Endothelial cell of umbilical vein (primary cell): ENCODE measurements around the gene TMEM43. TPM values are rescaled to one million over a fixed set of nuclear protein-coding genes. Genes with fewer than 3 reads are reported as not detected.

ENCODE experiments used
- BruUV-seq: library from RNA; stranded (reverse); fragments of 400-500 nt; replicated peaks from 2 replicates; lab custom pipeline; 2021; lab: Mats Ljungman, UMichigan
- CTCF ChIA-PET: fragments of 300-600, 350-600 bp; sonication (Branson Sonifier 250); formaldehyde crosslinking; loops from one replicate; lab custom pipeline; 2021; ENCODE audit warnings: antibody characterized with exemption, inconsistent platforms; lab: Charles Lee
- POLR2A ChIA-PET: fragments of 300-600, 350-600 bp; sonication (Branson Sonifier 250); formaldehyde crosslinking; loops from one replicate; lab custom pipeline; 2021; ENCODE audit warnings: antibody characterized with exemption, inconsistent platforms; lab: Charles Lee
- DNase-seq: peaks from one replicate; pipeline ENCODE4 v3.0.0-alpha.2; 2011; ENCODE audit warnings: low read depth, low spot score
- FAIRE-seq: peaks from 2 replicates; lab custom pipeline; 2011; peaks lifted over from hg19 to GRCh38; lab: Jason Lieb, UNC
- H2AFZ ChIP-seq: 2 replicates; pipeline ENCODE4 v1.6.0; 2012; ENCODE audit warnings: low read depth, low read length, control low read depth, inconsistent platforms
- H3K27ac ChIP-seq: 2 replicates; pipeline ENCODE4 v1.5.1; 2011; ENCODE audit warnings: low read depth, mild to moderate bottlenecking, control low read depth, low read length, moderate library complexity; ENCODE audit not compliant: insufficient read depth
- H3K27me3 ChIP-seq, 2 experiments: 2 replicates each; pipeline versions ENCODE4 v1.6.0 to v1.6.1; 2011; ENCODE audit warnings: low read length in 2 of 2, mixed read lengths in 1 of 2; ENCODE audit not compliant: control insufficient read depth in 2 of 2, insufficient read depth in 2 of 2
- H3K36me3 ChIP-seq, 2 experiments: 2 replicates in 1 of 2; 3 replicates in 1 of 2; pipeline ENCODE4 v1.5.1; 2011; ENCODE audit warnings: low read length in 2 of 2, mild to moderate bottlenecking in 1 of 2, moderate library complexity in 1 of 2; ENCODE audit not compliant: control insufficient read depth in 2 of 2, insufficient read depth in 2 of 2; ENCODE audit errors: extremely low read depth in 1 of 2
- H3K4me1 ChIP-seq: 3 replicates; pipeline ENCODE4 v1.5.1; 2011; ENCODE audit warnings: mild to moderate bottlenecking, low read length; ENCODE audit not compliant: control insufficient read depth, insufficient read depth; ENCODE audit errors: extremely low read depth
- H3K4me2 ChIP-seq: 2 replicates; pipeline ENCODE4 v1.6.1; 2011; ENCODE audit warnings: low read length, control low read depth, mixed read lengths; ENCODE audit not compliant: insufficient read depth
- H3K4me3 ChIP-seq, 3 experiments: fragments of 200-600 bp in 1 of 3; sonication (generic), shearing (Covaris generic) in 1 of 3; replicated peaks in 1 of 3; 2 replicates each; pipeline ENCODE4 v1.5.1; 2011 to 2016; ENCODE audit warnings: control low read depth in 3 of 3, low read length in 3 of 3, mild to moderate bottlenecking in 2 of 3, inconsistent platforms in 1 of 3, low read depth in 1 of 3, moderate library complexity in 1 of 3; ENCODE audit not compliant: insufficient read depth in 1 of 3
- H3K79me2 ChIP-seq: 2 replicates; pipeline ENCODE4 v1.6.0; 2012; ENCODE audit warnings: low read length, inconsistent platforms; ENCODE audit not compliant: control insufficient read depth, insufficient read depth
- H3K9ac ChIP-seq: replicated peaks from 2 replicates; pipeline ENCODE3; 2011; ENCODE audit warnings: low read length, control low read depth; ENCODE audit not compliant: insufficient read depth; ENCODE audit errors: extremely low read depth
- H3K9me1 ChIP-seq: replicated peaks from 3 replicates; pipeline ENCODE4 v1.6.0; 2011; ENCODE audit warnings: mild to moderate bottlenecking, low read length; ENCODE audit not compliant: control insufficient read depth, insufficient read depth; ENCODE audit errors: extremely low read depth
- H3K9me3 ChIP-seq: replicated peaks from 2 replicates; pipeline ENCODE4 v1.5.1; 2012; ENCODE audit warnings: low read length, inconsistent platforms; ENCODE audit not compliant: control insufficient read depth, insufficient read depth
- H4K20me1 ChIP-seq: replicated peaks from 2 replicates; pipeline ENCODE3; 2011; ENCODE audit warnings: mild to moderate bottlenecking, low read length; ENCODE audit not compliant: control insufficient read depth, insufficient read depth; ENCODE audit errors: extremely low read depth
- EZH2 ChIP-seq: IDR thresholded peaks from 2 replicates; pipeline ENCODE4 v1.6.1; 2012; ENCODE audit warnings: borderline replicate concordance, low read depth, mild to moderate bottlenecking, moderate library complexity, low read length, inconsistent platforms; ENCODE audit not compliant: severe bottlenecking
- FOS ChIP-seq: IDR thresholded peaks from 2 replicates; pipeline ENCODE4 v1.6.1; 2011; ENCODE audit warnings: mild to moderate bottlenecking, low read length, moderate library complexity, borderline replicate concordance; ENCODE audit not compliant: insufficient read depth
- GATA2 ChIP-seq: IDR thresholded peaks from 2 replicates; pipeline ENCODE4 v1.7.0; 2011; ENCODE audit warnings: low read depth, mild to moderate bottlenecking, moderate library complexity, mixed read lengths, low read length; ENCODE audit not compliant: insufficient read length, insufficient read depth
- JUN ChIP-seq: IDR thresholded peaks from 2 replicates; pipeline ENCODE4 v1.6.1; 2011; ENCODE audit warnings: borderline replicate concordance, low read depth; ENCODE audit not compliant: insufficient read length, insufficient read depth
- MAX ChIP-seq: IDR thresholded peaks from 2 replicates; pipeline ENCODE4 v1.6.1; 2011; ENCODE audit not compliant: insufficient read depth, insufficient read length
- MYC ChIP-seq: IDR thresholded peaks from one replicate; pipeline ENCODE4 v1.6.1; 2011; ENCODE audit warnings: mild to moderate bottlenecking, low read depth, low read length
- POLR2A ChIP-seq: IDR thresholded peaks from 2 replicates; pipeline ENCODE4 v1.6.1; 2012; ENCODE audit warnings: low read depth, mild to moderate bottlenecking, control low read depth, low read length
- POLR2AphosphoS5 ChIP-seq: IDR thresholded peaks from 2 replicates; pipeline ENCODE4 v1.6.1; 2012; ENCODE audit warnings: low read depth, mild to moderate bottlenecking, control low read depth, low read length, moderate library complexity; ENCODE audit not compliant: insufficient read depth
- dilution Hi-C: fragments of 300-500 bp; cut with MboI; formaldehyde crosslinking; loops from one replicate; pipeline ENCODE4 v1.15.0; 2019; ENCODE audit warnings: low sequenced_read_pairs; ENCODE audit not compliant: extremely low pct_ligation_motif_present
- intact Hi-C: fragments of 100-400 bp; cut with micrococcal nuclease; formaldehyde crosslinking; loops from one replicate; pipeline ENCODE4 v1.10.0; 2022
- polyA plus RNA-seq, 4 experiments: library from polyadenylated mRNA; depleted of rRNA in 3 of 4; stranded (reverse) in 3 of 4; unstranded in 1 of 4; fragments of >200 nt; gene quantifications; 2 replicates each; pipeline versions ENCODE4 v1.2.1 to v1.2.3, GENCODE V29; 2011 to 2012; ENCODE audit warnings: missing spikeins in 1 of 4
- total RNA-seq: library from RNA; stranded (reverse); gene quantifications from 2 replicates; pipeline ENCODE4 v1.2.3, GENCODE V29; 2021
- TF ChIP-seq, protein P1 (sequence below), 2 donors: IDR thresholded peaks; 1 replicate in 1 of 2; 2 replicates in 1 of 2; pipeline ENCODE4 v1.5.1; 2011; ENCODE audit warnings: low read length in 2 of 2, mild to moderate bottlenecking in 2 of 2, moderate library complexity in 2 of 2, control low read depth in 1 of 2, inconsistent platforms in 1 of 2, low read depth in 1 of 2; ENCODE audit not compliant: insufficient read depth in 1 of 2; ENCODE audit errors: extremely low read depth in 1 of 2

The TMEM43 gene
- total and polyA plus RNA-seq, 2 donors (not counting 3 experiments of a cell fraction or from before 2014, with no cell fraction given) = 80.6 to 119 TPM

DNA sequence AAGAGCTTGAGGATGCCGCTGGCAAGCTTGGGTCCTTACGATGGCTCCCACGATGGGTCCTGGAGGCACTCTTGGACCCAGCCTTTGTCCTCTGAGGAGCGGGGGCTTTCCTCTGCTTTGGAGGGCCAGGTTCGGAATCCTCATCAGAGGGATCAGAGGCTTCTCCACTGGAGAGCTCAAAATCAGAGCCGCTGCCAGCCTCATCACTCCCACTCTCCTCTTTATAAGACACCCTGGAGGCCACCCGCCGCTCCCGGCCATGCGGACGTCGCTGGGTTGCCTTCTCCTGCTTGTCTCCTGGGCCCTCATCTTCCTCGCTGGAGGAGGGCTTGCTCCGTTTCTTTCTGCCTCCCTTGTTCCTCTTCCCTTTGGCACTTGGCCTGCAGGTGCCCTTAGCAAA lies 33.5 kb downstream of the TMEM43 start:
- peaks cover 3% of the 10 kb centered on the region for H3K9me3 ChIP-seq
- peaks cover 33 to 34% of the 10 kb centered on the region in 2 experiments for H3K36me3 ChIP-seq
- H2AFZ ChIP-seq = no peak overlapping the region
- no peaks in the 10 kb centered on the region for H3K79me2 ChIP-seq
- H3K9me1 ChIP-seq = no peaks in the 10 kb centered on the region
- no peak overlapping the region for H3K9ac ChIP-seq
- intact Hi-C loops (no loop called here), dilution Hi-C loops (no loop called here)
- no peak for FAIRE-seq
- H3K27ac ChIP-seq = no peak overlapping the region
- H4K20me1 ChIP-seq = no peaks in the 10 kb centered on the region
- H3K4me1 ChIP-seq = peaks cover 2% of the 10 kb centered on the region
- no peak overlapping the region for H3K4me2 ChIP-seq
- TF ChIP-seq EZH2 = no peak
- no peak for TF ChIP-seq MYC
- no peak for TF ChIP-seq MAX
- TF ChIP-seq POLR2A = no peak
- TF ChIP-seq, protein P1, sequence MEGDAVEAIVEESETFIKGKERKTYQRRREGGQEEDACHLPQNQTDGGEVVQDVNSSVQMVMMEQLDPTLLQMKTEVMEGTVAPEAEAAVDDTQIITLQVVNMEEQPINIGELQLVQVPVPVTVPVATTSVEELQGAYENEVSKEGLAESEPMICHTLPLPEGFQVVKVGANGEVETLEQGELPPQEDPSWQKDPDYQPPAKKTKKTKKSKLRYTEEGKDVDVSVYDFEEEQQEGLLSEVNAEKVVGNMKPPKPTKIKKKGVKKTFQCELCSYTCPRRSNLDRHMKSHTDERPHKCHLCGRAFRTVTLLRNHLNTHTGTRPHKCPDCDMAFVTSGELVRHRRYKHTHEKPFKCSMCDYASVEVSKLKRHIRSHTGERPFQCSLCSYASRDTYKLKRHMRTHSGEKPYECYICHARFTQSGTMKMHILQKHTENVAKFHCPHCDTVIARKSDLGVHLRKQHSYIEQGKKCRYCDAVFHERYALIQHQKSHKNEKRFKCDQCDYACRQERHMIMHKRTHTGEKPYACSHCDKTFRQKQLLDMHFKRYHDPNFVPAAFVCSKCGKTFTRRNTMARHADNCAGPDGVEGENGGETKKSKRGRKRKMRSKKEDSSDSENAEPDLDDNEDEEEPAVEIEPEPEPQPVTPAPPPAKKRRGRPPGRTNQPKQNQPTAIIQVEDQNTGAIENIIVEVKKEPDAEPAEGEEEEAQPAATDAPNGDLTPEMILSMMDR (IDR thresholded peaks at IDR 0.05; ENCODE audit: extremely low read depth in 1 of 2, insufficient read depth in 1 of 2, low read depth in 1 of 2, low read length in 2 of 2) = no peak
- TF ChIP-seq GATA2 = no peak
- TF ChIP-seq JUN = no peak
- TF ChIP-seq FOS = no peak
- TF ChIP-seq POLR2AphosphoS5 = no peak
- CTCF ChIA-PET = no interaction called here
- POLR2A ChIA-PET = no interaction called here
- no TSS peak for BruUV-seq
- H3K27me3 ChIP-seq = no peaks in the 10 kb centered on the region
- no peak overlapping the region for H3K4me3 ChIP-seq
- DNase-seq = no peak
